HL-60/S4 treated with retinoic acid at 250 ng/mL for 4 days and 3 days (cell line): ENCODE results near the gene C22orf42.
"Not testable (repeated sequence)": the region's sequence is repeated elsewhere in the genome, so short reads cannot be mapped to it uniquely, and the experiment has no call there.

Experiments used
- in situ Hi-C: fragments of 300-500 bp; cut with MboI; formaldehyde crosslinking; loops from 2 replicates; pipeline ENCODE4 v1.7.0; 2022; ENCODE audit warnings: low sequenced_read_pairs

The C22orf42 gene, protein sequence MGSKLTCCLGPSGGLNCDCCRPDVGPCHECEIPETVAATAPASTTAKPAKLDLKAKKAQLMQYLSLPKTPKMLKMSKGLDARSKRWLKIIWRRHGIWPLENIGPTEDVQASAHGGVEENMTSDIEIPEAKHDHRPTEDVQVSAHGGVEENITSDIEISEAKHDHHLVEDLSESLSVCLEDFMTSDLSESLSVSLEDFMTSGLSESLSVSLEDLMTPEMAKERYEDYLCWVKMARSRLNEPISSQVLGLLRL

DNA sequence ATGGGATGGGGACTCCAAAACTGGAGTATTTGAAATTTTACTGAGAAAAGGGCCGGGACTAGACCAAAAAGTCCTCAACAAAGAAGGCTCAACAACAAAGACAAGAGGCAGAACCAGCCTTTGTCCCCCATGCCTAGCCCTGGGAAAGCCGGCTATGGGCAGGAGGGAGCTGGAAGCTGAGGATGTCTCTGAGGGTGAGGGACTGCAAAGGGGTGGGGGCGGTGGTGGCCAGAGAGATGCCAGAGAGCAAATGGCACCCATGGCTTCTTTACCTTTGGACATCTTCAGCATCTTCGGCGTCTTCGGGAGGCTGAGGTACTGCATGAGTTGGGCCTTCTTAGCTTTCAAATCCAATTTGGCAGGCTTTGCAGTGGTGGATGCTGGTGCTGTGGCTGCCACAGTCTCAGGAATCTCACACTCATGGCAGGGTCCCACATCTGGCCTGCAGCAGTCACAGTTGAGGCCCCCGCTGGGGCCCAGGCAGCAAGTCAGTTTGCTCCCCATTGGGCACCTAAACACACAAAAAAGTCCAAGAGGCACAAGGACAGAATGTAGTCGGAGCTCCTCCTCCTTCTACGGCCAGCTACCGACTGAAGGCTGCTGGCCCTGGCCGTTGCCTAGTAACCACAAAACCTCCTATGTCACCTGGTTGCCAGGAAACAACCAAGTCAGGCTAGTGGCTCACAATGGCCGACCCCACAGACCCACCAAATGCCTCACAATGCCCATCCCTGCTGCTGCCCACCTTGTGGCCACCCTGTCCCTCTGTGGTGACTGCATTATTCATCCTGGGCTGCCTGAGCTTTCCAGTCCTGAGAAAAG lies at the start of gene C22orf42:
C22orf42 (minus strand) TSS at position 592 of the 822 bp plus-strand sequence; CDS start at position 504, 88 bp downstream.
- in situ Hi-C loops: no loop called here

DNA sequence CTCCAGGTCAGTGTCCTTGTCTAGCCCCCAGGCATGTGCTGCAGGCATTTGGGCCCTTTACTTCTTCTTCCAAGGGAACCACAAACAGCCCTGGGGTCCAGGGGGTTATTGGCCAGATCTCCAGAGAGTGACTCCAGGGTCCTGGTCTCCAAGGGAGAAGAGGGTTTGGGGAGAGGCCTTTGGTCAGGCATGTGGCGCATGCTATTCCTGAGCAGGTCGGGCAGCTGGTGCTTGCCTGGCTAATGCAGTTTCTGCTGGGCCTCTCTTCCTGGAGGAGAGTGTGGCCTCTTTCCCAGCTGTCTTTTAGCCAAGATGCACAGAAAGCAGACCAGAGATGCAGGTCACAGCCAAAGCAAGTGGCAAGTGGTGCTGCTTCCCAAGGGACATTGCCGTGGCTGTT lies 49.6 kb upstream of the C22orf42 start:
- in situ Hi-C loops: no loop called here

DNA sequence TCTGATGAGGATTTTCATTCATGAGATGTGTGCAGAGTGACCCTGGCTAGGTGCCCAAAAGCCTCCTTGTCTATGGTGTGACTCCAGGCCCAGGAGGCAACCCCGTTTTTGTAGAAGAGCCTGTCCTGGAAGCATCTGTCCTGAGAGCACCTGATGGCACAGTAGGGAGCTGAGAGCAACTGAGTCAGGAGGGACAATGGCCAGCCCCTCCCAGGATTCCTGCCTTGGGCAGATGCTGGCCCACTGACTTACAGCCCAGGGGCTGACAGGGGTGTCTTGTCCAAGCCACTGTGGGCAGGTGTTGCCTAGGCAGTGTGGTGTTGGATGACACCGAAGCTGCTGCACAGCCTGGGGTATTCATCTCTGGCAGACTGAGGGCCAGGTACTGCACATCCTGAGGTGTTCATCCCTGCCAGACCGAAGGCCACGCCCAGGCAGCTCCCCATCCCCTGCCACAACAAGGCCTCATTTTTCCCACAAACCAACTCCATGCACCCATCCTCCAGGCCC lies 48.9 kb upstream of the C22orf42 start:
- in situ Hi-C loops: no loop called here

DNA sequence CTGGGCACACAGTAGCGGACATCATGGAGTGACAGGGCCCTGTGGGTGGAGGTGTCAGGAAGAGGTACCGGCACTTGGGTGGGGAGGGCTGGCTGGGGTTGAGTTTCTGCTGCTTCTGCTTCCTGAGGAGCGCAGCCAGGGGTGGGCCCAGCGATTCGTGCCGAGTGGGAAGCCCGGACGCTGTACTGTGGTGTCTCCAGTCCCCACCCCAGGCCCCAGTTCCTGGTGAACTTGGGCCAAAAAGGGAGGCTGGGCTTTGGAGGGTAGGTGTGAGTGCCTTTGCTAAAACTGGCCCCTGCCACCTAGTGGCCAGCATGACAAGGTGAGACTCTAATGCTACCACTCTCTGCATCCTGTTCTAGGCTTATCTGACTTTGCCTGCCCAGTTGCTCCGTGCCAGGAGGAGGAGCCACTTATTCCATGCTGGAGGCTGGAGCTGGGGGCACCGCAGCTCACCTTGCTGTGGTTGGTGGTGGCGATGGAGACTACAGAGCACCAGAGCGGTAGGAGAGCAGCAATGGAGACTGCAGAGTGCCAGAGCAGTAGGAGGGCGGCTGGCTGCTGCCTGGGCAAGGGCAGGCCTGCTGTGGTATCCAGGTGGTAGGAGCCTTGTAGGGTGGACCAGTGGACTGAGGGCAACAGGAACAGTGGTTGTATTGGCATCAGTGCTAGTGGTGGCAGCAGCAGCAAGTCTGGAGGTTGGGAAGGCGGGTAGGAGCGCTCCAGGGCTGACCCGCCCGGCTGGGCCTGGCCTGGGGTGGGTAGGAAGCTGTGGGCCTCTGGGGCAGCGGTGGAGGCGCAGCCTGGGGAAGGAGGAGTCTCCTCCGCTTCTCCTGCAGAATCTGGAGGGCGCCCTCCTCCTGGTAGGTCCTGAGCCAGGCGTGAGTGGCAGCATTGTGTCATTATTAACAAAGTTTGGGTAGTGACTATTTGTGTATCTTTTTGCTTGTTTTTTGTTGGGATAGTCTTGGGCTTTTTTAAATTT lies 48.0 kb upstream of the C22orf42 start:
- in situ Hi-C loops: no loop called here

DNA sequence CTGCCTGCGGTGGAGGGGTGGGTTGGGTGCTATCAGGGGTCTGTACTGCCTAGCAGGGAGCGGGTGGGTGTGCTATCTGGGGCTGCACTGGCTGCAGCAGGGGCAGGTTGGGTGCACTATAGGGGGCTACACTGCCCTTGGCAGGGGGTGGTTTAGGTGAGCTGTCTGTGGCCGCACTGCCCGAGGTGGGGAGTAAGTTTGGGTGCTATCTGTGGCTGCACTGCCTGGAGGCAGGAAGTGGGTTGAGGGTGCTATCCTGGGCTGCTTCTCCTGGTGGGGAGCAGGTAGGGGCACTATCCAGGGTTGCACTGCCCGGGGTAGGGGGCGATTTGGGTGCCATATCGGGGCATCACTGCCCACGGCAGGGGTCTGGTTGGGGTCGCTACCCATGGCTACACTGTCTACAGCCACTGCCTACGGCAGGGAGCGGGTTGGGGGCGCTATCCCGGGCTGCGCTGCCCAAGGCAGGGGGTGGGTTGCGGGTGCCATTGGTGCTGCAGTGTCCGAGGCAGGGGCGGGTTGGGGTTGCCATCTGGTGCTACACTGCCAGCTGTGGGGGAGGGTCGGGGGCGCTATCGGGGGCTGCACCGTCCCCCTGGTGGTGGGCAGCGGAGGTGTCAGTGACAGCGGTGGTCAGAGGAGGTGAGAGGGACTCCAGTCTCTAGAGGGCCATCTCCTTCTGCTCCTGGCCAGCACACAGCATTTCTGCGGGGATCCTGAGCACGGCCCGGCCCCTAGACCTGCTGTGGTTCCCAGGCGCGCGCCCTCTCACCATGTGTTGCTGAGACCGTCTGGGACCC lies 47.1 kb upstream of the C22orf42 start:
- in situ Hi-C loops: no loop called here

DNA sequence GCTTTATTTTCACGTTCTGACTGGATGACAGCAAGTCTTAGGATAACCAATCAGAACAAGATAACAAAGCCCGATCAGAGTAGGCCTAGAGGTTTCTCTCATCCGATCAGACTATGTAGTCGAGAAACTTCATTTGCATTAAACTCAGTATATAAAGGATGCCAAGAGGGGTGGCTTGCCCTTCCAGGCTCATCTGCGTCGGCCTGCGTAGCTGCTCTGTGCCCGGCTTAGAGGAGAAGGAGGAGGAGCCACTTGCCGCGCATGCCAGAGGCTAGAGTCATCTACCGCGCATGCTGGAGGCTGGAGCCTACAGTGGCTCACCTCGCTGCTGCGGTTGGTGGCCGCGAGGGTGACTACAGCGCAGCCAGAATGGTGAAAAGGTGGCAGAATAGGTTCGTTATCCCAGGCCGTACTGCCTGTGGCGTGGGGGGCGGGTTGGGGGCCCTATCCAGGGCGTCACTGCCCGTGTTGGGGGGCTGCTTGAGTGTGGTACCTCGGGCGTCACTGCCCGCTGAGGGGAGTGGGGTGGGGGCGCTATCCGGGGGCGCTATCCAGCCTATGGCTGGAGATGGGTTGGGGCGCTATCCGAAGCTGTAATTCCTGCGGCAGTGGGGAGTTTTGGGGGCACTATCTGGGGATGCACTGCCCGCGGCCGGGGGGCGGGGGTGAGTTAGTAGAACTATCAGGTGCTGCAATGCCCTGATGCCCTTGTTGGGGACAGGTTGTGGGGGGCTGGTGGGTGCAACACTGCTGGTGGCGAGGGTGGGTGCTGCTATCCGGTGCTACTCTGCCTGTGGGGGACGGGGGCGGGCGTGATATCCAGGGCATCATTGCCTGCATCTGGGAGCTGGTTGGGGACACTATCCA lies 46.0 kb upstream of the C22orf42 start, which contains the start of gene RFPL2:
RFPL2 (minus strand) TSS at position 218 of the 867 bp plus-strand sequence. CDS start 2,622 bp downstream, outside the sequence.
- in situ Hi-C loops: no loop called here

DNA sequence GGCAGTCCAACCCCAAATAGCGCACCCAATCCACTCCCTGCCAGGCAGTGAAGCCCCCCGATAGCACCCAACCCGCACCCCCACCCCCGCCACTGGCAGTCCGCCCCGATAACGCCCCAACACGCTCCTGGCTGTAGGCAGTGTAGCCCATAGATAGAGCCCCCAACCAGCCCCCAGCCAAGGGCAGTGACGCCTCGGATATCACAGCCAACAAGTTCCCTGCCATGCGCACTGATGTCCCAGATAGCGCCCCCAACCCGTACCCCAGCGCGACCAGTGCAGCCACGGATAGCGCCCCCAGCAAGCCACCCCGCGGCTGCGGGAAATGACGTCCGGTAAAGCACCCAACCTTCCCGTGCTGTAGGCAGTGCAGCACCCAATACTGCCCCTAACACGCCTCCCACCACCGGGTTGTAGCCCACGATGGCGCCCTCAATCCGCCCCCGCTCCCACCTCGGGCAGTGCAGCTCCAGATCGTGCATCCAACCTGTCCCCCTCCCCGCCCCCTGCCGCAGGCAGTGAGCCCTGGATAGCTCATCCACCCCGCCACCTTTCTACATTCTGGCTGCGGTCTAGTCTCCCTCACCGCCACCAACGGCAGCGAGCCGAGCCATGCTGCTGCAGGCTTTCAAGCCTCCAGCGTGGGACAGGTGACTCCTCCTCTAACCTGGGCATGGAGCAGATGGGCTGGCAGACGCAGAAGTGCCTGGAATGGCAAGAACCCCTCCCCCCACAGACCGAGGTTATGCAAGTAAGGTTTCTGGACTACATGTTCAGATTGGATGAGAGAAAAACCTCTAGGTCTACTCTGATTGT lies 45.1 kb upstream of the C22orf42 start:
- in situ Hi-C loops: no loop called here

DNA sequence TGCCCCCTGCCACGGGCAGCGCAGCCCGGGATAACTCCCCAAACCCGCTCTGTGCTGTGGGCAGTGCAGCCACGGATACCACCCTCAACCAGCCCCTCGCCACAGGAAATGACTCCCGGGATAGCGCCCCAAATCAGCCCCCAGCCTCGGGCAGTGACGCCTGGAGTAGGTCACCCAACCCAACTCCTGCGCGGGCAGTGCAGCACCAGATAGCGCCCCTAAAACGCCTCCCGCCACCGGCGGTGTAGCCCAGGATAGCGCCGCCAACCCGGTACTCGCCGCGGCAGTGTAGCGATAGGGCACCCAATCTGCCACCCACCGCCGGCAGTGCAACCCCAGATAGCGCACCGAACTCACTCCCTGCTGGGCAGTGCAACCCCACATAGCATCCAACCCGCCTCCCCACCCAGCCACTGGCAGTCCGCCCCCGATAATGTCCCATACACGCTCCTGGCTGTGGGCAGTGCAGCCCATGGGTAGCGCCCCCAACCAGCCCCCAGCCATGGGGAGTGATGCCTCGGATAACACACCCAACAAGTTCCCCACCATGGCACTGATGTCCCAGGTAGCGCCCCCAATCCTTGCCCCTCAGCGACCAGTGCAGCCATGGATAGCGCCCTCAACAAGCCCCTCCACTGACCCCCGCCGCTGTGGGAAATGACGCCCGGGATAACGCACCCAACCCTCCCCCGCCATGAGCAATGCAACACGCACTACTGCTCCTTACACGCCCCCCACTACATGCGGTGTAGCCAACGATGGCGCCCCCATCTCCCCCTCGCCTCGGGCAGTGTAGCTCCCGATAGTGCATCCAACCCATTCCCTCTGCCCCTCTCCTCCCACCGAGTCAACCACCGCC lies 44.3 kb upstream of the C22orf42 start:
- in situ Hi-C loops: no loop called here

DNA sequence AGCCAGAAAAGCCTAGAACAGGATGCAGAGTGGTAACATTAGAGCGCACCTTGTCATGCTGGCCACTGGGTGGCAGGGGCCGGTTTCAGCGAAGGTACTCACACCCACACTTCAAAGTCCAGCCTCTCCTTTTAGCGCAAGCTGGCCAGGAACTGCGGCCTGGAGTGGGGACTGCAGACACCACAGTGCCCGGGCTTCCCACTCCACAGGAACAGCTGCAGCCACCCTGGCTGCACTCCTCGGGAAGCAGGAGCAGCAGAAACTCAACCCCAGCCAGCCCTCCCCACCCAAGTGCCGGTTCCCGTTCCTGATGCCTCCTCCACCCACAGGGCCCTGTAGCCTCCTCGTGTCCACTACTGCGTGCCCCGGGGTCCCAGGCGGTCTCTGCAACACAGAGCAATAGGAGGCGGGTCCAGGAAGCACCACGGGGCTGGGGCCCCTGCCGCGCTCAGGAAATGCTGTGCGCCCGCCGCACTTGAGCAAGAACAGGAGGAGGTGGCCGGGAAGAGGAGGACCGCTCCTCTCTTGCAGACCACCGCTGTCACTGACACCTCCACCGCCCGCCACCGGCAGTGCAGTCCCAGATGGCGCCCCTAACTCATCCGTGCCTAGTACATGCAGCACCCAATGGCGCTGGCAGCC lies 43.6 kb upstream of the C22orf42 start:
- in situ Hi-C loops: no loop called here

DNA sequence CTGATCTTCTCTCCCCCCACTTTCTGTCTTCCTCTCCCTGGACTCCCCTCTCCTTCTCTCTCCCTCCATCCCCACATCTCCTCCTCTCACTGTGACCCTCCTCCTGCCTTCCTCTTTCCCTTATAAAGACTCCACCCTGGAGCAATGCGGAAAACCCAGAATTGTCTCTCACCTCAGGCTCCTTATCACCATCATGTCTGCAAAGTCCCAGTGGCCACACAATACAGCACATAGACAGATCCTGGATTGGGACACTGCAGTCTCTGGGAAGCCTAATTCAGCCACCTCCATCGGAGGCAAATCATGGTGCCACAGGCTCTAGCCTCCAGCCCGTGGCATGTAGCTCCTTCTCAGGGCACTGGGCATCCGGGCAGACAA lies 43.0 kb upstream of the C22orf42 start:
- in situ Hi-C loops: no loop called here

DNA sequence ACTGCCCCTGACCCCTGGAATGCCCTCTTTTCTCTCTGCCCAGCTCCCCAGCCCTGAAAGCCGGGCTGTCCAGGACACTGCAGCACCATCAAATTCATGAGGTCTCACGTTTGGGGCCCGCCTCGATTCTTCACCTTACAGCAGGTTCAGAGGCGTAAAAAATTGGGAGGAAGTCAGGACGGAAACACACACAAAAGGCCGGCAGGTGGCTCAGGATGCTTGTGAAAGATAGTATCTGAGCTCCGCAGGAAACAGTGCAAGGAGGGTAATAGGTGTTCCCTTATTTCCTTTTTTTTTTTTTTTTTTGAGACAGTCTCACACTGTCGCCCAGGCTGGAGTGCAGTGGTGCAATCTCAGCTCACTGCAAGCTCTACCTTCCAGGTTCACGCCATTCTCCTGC lies 41.6 kb upstream of the C22orf42 start:
- in situ Hi-C loops: no loop called here

DNA sequence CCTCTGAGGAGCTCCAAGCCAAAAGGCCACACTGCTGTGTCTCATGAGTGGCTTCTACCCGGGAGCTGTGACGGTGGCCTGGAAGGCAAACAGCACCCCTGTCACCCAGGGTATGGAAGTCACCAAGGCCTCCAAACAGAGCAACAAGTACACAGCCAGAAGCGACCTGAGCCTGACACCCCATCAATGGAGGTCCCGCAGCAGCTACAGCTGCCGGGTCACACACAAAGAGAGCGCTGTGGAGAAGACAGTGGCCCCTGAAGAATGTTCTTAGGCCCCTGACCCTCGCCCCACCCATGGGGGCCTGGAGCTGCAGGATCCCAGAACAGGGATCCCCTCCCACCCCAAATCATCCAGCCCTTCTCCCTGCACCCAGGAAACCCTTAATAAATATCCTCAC lies 40.9 kb upstream of the C22orf42 start:
- in situ Hi-C loops: no loop called here

DNA sequence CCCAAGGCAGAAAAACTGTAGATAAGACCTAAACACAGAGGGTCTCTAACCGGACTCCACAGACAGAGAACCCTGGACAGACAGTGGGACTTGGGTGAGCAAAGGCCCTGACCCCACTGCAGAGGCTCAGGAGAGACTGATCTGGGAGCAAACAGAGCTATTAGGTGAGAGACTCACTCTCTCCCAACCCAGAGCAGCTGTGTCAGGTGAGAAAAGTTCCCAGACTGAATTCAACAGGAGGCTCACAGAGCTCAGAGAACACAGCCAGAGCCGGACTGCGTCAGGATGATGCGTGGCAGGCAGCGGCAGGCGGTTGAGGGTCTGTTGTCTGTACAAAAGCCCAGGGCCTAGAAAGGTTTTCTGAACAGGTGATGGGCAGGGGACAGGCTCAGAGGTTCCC lies 40.2 kb upstream of the C22orf42 start:
- in situ Hi-C loops: no loop called here

DNA sequence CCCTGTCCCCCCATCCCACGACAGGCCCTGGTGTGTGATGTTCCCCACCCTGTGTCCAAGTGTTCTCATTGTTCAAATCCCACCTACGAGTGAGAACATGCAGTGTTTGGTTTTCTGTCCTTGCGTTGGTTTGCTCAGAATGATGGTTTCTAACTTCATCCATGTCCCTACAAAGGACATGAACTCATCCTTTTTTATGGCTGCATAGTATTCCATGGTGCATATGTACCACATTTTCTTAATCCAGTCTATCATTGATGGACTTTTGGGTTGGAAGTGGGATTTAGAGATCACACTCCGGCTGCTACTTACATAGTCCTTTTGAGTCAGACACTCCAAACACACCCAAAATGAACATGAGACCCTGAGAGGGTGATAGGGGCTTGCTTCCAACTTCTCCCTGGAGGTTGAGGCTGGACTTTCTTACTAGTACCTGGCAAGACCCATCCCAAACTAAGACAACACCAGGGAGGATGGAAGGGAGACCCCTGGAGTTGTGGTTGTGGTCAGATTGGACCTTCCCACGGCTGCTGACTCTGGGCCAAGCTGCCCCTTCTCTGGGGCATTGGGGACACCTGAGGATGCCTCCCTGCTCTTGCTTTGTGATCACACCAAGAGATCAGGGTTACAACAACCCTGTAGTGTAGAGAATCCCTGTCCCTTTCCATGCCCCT lies 38.6 kb upstream of the C22orf42 start:
- in situ Hi-C loops: not testable (repeated sequence)

DNA sequence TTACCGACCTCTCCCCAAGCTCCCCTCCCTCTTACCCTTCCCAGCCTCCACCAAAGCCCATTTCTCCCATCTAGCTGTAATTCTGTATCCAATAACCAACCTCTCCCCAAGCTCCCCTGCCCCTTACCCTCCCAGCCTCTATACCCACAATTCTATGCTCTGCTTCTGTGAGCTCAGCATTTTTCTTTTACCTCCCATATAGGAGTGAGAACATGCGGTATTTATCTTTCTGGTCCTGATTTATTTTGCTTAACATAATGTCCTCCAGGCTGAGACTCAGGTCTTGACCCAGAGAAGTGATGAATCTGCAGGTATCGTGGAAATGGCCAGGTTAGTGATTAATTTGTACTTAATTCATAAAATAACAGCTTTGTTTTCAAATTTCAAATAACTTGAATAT lies 36.8 kb upstream of the C22orf42 start:
- in situ Hi-C loops: not testable (repeated sequence)

DNA sequence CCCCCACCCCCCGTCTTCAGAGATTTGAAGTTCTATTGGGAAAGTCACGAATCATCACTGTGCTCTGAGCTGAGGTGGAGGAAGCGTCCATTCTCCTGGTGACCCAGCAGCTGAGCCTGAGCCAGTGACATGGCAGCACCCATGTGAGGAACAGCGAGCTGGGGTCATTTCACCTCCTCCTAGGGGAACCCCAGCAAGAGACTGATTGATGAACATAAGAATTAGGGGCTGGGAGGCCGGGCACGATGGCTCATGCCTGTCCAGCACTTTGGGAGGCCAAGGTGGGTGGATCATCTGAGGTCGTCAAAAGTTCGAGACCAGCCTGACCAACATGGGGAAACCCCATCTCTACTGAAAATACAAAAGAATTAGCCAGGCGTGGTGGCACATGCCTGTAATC lies 34.2 kb upstream of the C22orf42 start:
- in situ Hi-C loops: not testable (repeated sequence)
